Neuronal stem cell (in vitro differentiated cells): Measurements from ENCODE around the gene MEG3.

ENCODE experiments used
- DNase-seq: peaks from one replicate; pipeline ENCODE4 v3.0.0-alpha.2; 2013; ENCODE audit warnings: low spot score
- H2AFZ ChIP-seq: one replicate; pipeline ENCODE4 v1.6.1; 2013; ENCODE audit warnings: mild to moderate bottlenecking, low read length, inconsistent platforms
- H2AK5ac ChIP-seq: 2 replicates; pipeline ENCODE4 v1.6.1; 2013; ENCODE audit warnings: low read depth, mild to moderate bottlenecking, inconsistent platforms, low read length, moderate library complexity, mixed read lengths
- H2BK120ac ChIP-seq: 2 replicates; pipeline ENCODE4 v1.6.1; 2013; ENCODE audit warnings: low read depth, mild to moderate bottlenecking, inconsistent platforms, low read length, moderate library complexity, mixed read lengths
- H2BK12ac ChIP-seq: one replicate; pipeline ENCODE4 v1.6.1; 2013; ENCODE audit warnings: low read length, inconsistent platforms
- H2BK15ac ChIP-seq: 2 replicates; pipeline ENCODE4 v1.6.1; 2013; ENCODE audit warnings: mild to moderate bottlenecking, low read length, inconsistent platforms, mixed read lengths
- H2BK5ac ChIP-seq: one replicate; pipeline ENCODE4 v1.6.1; 2013; ENCODE audit warnings: inconsistent platforms, mild to moderate bottlenecking, low read length, moderate library complexity
- H3K14ac ChIP-seq: one replicate; pipeline ENCODE4 v1.6.1; 2013; ENCODE audit warnings: low read length, inconsistent platforms
- H3K18ac ChIP-seq: 2 replicates; pipeline ENCODE4 v1.6.1; 2013; ENCODE audit warnings: low read length, inconsistent platforms
- H3K23ac ChIP-seq: 2 replicates; pipeline ENCODE4 v1.6.1; 2013; ENCODE audit warnings: low read depth, mild to moderate bottlenecking, mixed read lengths, low read length, inconsistent platforms; ENCODE audit not compliant: poor library complexity
- H3K27ac ChIP-seq: replicated peaks from 3 replicates; pipeline ENCODE4 v1.5.1; 2013; ENCODE audit warnings: low read length, inconsistent platforms
- H3K27me3 ChIP-seq, 3 experiments: 2 replicates each; pipeline ENCODE4 v1.6.1; 2013; ENCODE audit warnings: low read length in 3 of 3, mild to moderate bottlenecking in 2 of 3, inconsistent platforms in 1 of 3, low read depth in 1 of 3, mixed read lengths in 1 of 3, moderate library complexity in 1 of 3; ENCODE audit not compliant: control insufficient read depth in 3 of 3, insufficient read depth in 3 of 3
- H3K36me3 ChIP-seq, 2 donors: replicated peaks in 1 of 2; 2 replicates each; pipeline ENCODE4 v1.6.1; 2013; ENCODE audit warnings: low read length in 2 of 2; ENCODE audit not compliant: control insufficient read depth in 2 of 2, insufficient read depth in 2 of 2
- H3K4ac ChIP-seq: 2 replicates; pipeline ENCODE4 v1.6.1; 2013; ENCODE audit warnings: inconsistent platforms, mild to moderate bottlenecking, low read length, moderate library complexity
- H3K4me1 ChIP-seq, 2 donors: 1 replicate in 1 of 2; 2 replicates in 1 of 2; pipeline ENCODE4 v1.6.1; 2013; ENCODE audit warnings: low read length in 2 of 2, low read depth in 1 of 2; ENCODE audit not compliant: control insufficient read depth in 2 of 2, insufficient read depth in 1 of 2
- H3K4me2 ChIP-seq: one replicate; pipeline ENCODE4 v1.6.1; 2013; ENCODE audit warnings: mild to moderate bottlenecking, low read length, inconsistent platforms; ENCODE audit not compliant: insufficient read depth, poor library complexity, severe bottlenecking
- H3K4me3 ChIP-seq, 2 donors: 2 replicates each; pipeline ENCODE4 v1.5.1; 2013; ENCODE audit warnings: low read length in 2 of 2, mild to moderate bottlenecking in 2 of 2, inconsistent platforms in 1 of 2, moderate library complexity in 1 of 2
- H3K79me1 ChIP-seq: one replicate; pipeline ENCODE4 v1.6.1; 2013; ENCODE audit warnings: low read depth, mild to moderate bottlenecking, inconsistent platforms, low read length, moderate library complexity
- H3K9ac ChIP-seq: one replicate; pipeline ENCODE4 v1.6.1; 2013; ENCODE audit warnings: mild to moderate bottlenecking, low read depth, low read length, inconsistent platforms; ENCODE audit not compliant: poor library complexity
- H3K9me3 ChIP-seq, 2 donors: replicated peaks in 1 of 2; 2 replicates each; pipeline versions ENCODE3 to v1.6.1; 2013; ENCODE audit warnings: low read length in 2 of 2, mild to moderate bottlenecking in 2 of 2, inconsistent platforms in 1 of 2, low read depth in 1 of 2, mixed read lengths in 1 of 2, moderate library complexity in 1 of 2; ENCODE audit not compliant: control insufficient read depth in 2 of 2, insufficient read depth in 1 of 2
- H4K8ac ChIP-seq: one replicate; pipeline ENCODE4 v1.6.1; 2013; ENCODE audit warnings: low read depth, mild to moderate bottlenecking, inconsistent platforms, low read length, moderate library complexity
- H4K91ac ChIP-seq: one replicate; pipeline ENCODE4 v1.6.1; 2013; ENCODE audit warnings: low read length, low read depth, mild to moderate bottlenecking, inconsistent platforms; ENCODE audit not compliant: poor library complexity
- WGBS, 2 donors: extraction: QIAGEN DNeasy Blood & Tissue Kit; methylation state at CpG; one replicate each; pipeline ENCODE4 v1.1.7; 2013; ENCODE audit warnings: missing lambda C conversion rate in 2 of 2, mixed read lengths in 1 of 2; ENCODE audit not compliant: insufficient read length in 2 of 2, insufficient replicate concordance in 1 of 2; ENCODE audit errors: extremely low coverage in 2 of 2; 5-methylcytosine and 5-hydroxymethylcytosine counted together

MEG3 gene

DNA sequence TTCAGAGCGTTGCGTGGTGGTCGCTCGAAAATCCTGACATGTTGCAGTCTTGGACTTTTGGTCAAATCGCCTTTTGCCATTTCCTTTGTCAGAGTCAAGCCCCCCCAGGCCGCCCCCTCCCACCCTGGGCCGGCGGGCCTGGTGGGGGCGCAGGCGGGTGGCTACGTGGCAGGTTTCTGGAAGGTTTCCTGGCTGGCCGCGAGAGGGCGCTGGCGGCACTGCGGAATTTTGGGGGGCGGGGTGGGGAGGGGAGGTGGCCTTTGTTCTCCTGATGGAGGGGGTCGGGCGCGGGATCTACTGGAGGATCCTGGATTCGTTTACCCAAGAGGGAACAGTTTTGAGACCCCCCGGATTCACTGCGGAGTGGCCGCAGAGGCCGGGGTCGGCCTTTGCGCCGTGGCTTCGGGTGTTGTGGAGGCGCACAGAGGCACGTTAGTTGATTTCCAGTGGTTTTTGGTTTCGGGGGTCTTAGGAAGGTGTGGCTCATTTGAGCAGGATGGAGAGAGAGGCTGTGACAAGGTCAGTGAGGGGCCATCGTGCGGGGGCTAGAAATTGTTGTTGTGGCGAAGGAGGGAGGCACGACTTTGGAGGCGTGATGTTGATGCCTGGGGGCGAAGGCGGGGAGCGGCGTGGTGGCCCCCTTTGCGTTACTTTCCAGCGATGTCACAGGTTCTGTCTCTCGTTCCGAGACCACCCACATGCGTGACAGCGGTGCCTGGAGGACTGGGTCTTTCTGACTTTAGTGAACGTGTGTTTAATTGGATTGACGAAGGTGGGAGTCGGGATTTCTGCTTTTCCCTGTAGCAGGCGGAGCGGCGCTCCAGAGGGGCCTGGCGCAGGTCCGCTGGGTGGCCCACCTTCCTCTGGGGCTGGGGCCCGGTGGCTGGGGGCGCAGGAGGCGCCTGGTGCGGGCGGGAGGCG lies 1.4 kb downstream of the MEG3 start:
- Histone ChIP-seq H3K4me2 (no peak overlapping the region), H4K91ac (peak overlapping the region; percentile 92), H3K27ac (peak overlapping the region; percentile 33), H3K4me1 (peaks cover 27 to 35% of the 10 kb centered on the region in 2 donors), H3K18ac (peak overlapping the region; percentile 90), H2AK5ac (peak overlapping the region; percentile 99), H2BK12ac (peak overlapping the region; percentile 98), H4K8ac (no peak overlapping the region), H3K9me3 (peaks cover 18 to 22% of the 10 kb centered on the region in 2 donors), H2BK15ac (peak overlapping the region; percentile 71), H3K14ac (no peak overlapping the region), H3K36me3 (no peaks in the 10 kb centered on the region), H2BK5ac (peak overlapping the region; percentile 99), H3K4ac (peak overlapping the region; percentile 42), H3K27me3 (no peaks in the 10 kb centered on the region), H3K9ac (no peak overlapping the region), H2BK120ac (peak overlapping the region; percentile 90), H3K4me3 (peak overlapping the region in 1 of 2 donors; percentile 56), H2AFZ (no peak overlapping the region), H3K79me1 (no peaks in the 10 kb centered on the region), H3K23ac (no peak overlapping the region)
- WGBS, 2 donors, result no CpG with 5 or more reads among the region's 61 CpGs
- no peak for DNase-seq

- Histone ChIP-seq H3K9me3 (peaks cover 19 to 22% of the 10 kb centered on the region in 2 donors), H4K8ac (no peak overlapping the region), H2AK5ac (peak overlapping the region; percentile 99), H3K4me2 (no peak overlapping the region), H3K9ac (no peak overlapping the region), H3K27me3 (no peaks in the 10 kb centered on the region), H3K4ac (peak overlapping the region; percentile 42), H2BK5ac (peak overlapping the region; percentile 99), H3K79me1 (no peaks in the 10 kb centered on the region), H2BK12ac (peak overlapping the region; percentile 87), H3K14ac (no peak overlapping the region), H2AFZ (no peak overlapping the region), H2BK120ac (peak overlapping the region; percentile 97), H3K4me1 (peaks cover 30 to 36% of the 10 kb centered on the region in 2 donors), H3K18ac (peak overlapping the region; percentile 78), H2BK15ac (peak overlapping the region; percentile 71), H3K23ac (no peak overlapping the region), H3K27ac (peak overlapping the region; percentile 100), H4K91ac (peak overlapping the region; percentile 17), H3K36me3 (no peaks in the 10 kb centered on the region), H3K4me3 (no peak overlapping the region)
- no peak for DNase-seq
- WGBS, 2 donors, result 95 to 100% methylated on average over 1 of the region's 26 CpGs
Observed at GRCh38 chr14:100828031-100828769, 2.3 kb downstream of the MEG3 start.

DNA sequence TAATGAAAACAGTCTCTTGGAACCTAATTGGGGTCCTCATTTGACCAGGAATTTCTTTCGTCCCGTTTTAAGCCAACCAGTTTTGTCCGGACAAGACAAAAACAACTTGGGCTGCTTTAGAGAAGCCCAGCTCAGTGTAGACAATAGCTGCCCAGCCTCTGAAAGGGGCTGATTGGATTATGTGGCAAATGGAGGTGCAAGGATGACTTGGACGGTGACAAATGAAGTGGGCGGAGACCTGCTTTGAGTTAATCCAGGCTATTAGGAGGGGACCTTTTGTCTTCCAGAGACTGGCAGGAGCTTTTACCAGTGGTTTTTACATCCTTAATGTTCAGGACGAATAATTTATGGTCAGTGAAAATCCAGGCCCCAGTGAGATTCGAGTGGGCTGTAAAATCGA lies 4.8 kb downstream of the MEG3 start:
- no peaks in the 10 kb centered on the region for H3K27me3 ChIP-seq
- H3K4me2 ChIP-seq, result peak overlapping the region; percentile 47
- no peak overlapping the region for H3K18ac ChIP-seq
- no peak overlapping the region for H4K8ac ChIP-seq
- no peak overlapping the region for H3K4me3 ChIP-seq
- peak overlapping the region; percentile 26 for H2AFZ ChIP-seq
- peak overlapping the region; percentile 21 for H2AK5ac ChIP-seq
- H2BK120ac ChIP-seq, result no peak overlapping the region
- peak overlapping the region; percentile 85 for H2BK5ac ChIP-seq
- no peak overlapping the region for H3K9ac ChIP-seq
- no peak overlapping the region for H3K14ac ChIP-seq
- H3K79me1 ChIP-seq, result no peaks in the 10 kb centered on the region
- H3K4ac ChIP-seq, result no peak overlapping the region
- H4K91ac ChIP-seq, result peak overlapping the region; percentile 16
- no peak overlapping the region for H3K23ac ChIP-seq
- no peaks in the 10 kb centered on the region for H3K36me3 ChIP-seq
- H2BK15ac ChIP-seq, result no peak overlapping the region
- peaks cover 19 to 20% of the 10 kb centered on the region in 2 donors for H3K9me3 ChIP-seq
- peak; percentile 98 for DNase-seq
- H3K27ac ChIP-seq, result peak overlapping the region; percentile 100
- no peak overlapping the region for H2BK12ac ChIP-seq
- H3K4me1 ChIP-seq, result peaks cover 30 to 41% of the 10 kb centered on the region in 2 donors
- no CpG with 5 or more reads among the region's 8 CpGs for WGBS, 2 donors
